CD4-positive, alpha-beta T cell (primary cell): ENCODE measurements around the gene ERCC8. TPM values are rescaled to one million over a fixed set of nuclear protein-coding genes. Genes with fewer than 3 reads are reported as not detected.

Source experiments
- ATAC-seq: fragments of 200-7000 bp; cut with Tn5 transposase; one replicate; pipeline ENCODE4 v1.10.0; 2022; ENCODE audit warnings: mild to moderate bottlenecking; ENCODE audit not compliant: poor library complexity
- CTCF ChIA-PET: fragments of 350-600 bp; sonication (Branson Sonifier 250); formaldehyde crosslinking; loops from one replicate; lab custom pipeline; 2021; ENCODE audit warnings: antibody characterized with exemption, inconsistent platforms; lab: Charles Lee
- POLR2A ChIA-PET: fragments of 350-600 bp; sonication (Branson Sonifier 250); formaldehyde crosslinking; loops from one replicate; lab custom pipeline; 2021; ENCODE audit warnings: antibody characterized with exemption, inconsistent platforms; lab: Charles Lee
- DNase-seq, 14 experiments: peaks; one replicate each; pipeline ENCODE4 v3.0.0-alpha.2; 2013 to 2020; ENCODE audit warnings: mixed read lengths in 2 of 14
- H3K27ac ChIP-seq, 2 donors: one replicate each; pipeline versions ENCODE4 v1.5.1 to v1.7.0; 2013; ENCODE audit warnings: low read length in 2 of 2, low read depth in 1 of 2, mild to moderate bottlenecking in 1 of 2
- H3K27me3 ChIP-seq, 2 experiments: 1 replicate in 1 of 2; 2 replicates in 1 of 2; pipeline versions ENCODE4 v1.6.1 to v1.7.0; 2013; ENCODE audit warnings: low read length in 2 of 2, control low read depth in 1 of 2, mild to moderate bottlenecking in 1 of 2, moderate library complexity in 1 of 2; ENCODE audit not compliant: insufficient read depth in 2 of 2, control insufficient read depth in 1 of 2
- H3K36me3 ChIP-seq: one replicate; pipeline ENCODE4 v1.6.1; 2013; ENCODE audit warnings: low read length, control low read depth; ENCODE audit not compliant: insufficient read depth
- H3K4me1 ChIP-seq: one replicate; pipeline ENCODE4 v1.6.1; 2013; ENCODE audit warnings: low read length, control low read depth; ENCODE audit not compliant: insufficient read depth
- H3K4me3 ChIP-seq: one replicate; pipeline ENCODE4 v1.5.1; 2013; ENCODE audit warnings: mild to moderate bottlenecking, low read length, moderate library complexity
- H3K9me3 ChIP-seq, 2 experiments: 1 replicate in 1 of 2; 2 replicates in 1 of 2; pipeline versions ENCODE4 v1.6.1 to v1.7.0; 2013; ENCODE audit warnings: low read length in 2 of 2, mild to moderate bottlenecking in 2 of 2, control low read depth in 1 of 2, moderate library complexity in 1 of 2; ENCODE audit not compliant: control insufficient read depth in 1 of 2, insufficient read depth in 1 of 2
- H3K27ac Mint-ChIP-seq: one replicate; pipeline ENCODE4 v1.8.0; 2020; ENCODE audit warnings: mixed read lengths
- H3K27me3 Mint-ChIP-seq: one replicate; pipeline ENCODE4 v1.8.0; 2021; ENCODE audit warnings: mixed read lengths
- H3K36me3 Mint-ChIP-seq: one replicate; pipeline ENCODE4 v1.8.0; 2021; ENCODE audit warnings: low read depth, mixed read lengths
- H3K4me1 Mint-ChIP-seq: one replicate; pipeline ENCODE4 v1.8.0; 2021; ENCODE audit warnings: low read depth, mixed read lengths
- H3K4me3 Mint-ChIP-seq: one replicate; pipeline ENCODE4 v1.8.0; 2020; ENCODE audit warnings: mild to moderate bottlenecking, mixed read lengths
- H3K9me3 Mint-ChIP-seq: one replicate; pipeline ENCODE4 v1.8.0; 2020; ENCODE audit warnings: mixed read lengths
- intact Hi-C, 2 experiments: fragments of 100-400 bp; cut with DNase I in 1 of 2; cut with micrococcal nuclease in 1 of 2; formaldehyde crosslinking; loops; one replicate each; pipeline versions ENCODE4 v1.15.1 to v1.9.0; 2023 to 2025; cut with DNase I, micrococcal nuclease
- total RNA-seq, 174 experiments: library from RNA in 2 of 174; stranded (reverse) in 2 of 174; gene quantifications; one replicate each; pipeline ENCODE4 v1.2.3 and lab custom pipeline; 2021 to 2026
- TF ChIP-seq, protein P1 (sequence below): fragments of 200-600 bp; IDR thresholded peaks from one replicate; pipeline ENCODE4 v1.8.0; 2022; ENCODE audit warnings: antibody characterized with exemption, mild to moderate bottlenecking

Gene ERCC8
- total RNA-seq, 2 experiments from 2014 or later: 2.6 to 3.7 TPM

DNA sequence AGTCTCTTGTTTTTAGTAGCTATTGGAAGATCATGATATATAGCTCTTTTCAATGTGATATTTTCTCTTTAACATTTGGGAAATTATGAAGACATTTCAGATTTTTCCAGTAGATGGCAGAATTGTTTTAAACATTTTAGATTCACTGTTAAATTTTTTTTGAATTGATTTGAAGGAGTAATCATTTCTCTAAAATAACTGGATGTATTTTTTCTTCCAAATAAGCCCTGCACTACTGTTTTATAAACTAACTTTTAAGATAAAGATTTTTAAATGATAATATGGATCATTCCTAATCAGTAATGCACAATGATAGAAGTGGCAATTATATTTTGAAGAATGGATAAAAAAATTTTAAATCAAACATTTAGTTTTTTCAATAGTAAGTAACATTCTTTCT is 14.3 kb upstream of the ERCC8 start:
- Mint-ChIP-seq H3K4me1 (peaks cover 27% of the 10 kb centered on the region), H3K9me3 (peaks cover 1% of the 10 kb centered on the region), H3K27ac (no peak overlapping the region), H3K36me3 (no peaks in the 10 kb centered on the region), H3K4me3 (no peak overlapping the region), H3K27me3 (no peaks in the 10 kb centered on the region)
- POLR2A ChIA-PET: interaction anchor here (1.4 kb wide), 1 partner anchor 14 kb away, joined by 5 read pairs; the partner anchor contains the start of genes ERCC8 and NDUFAF2
- Histone ChIP-seq H3K36me3 (no peaks in the 10 kb centered on the region), H3K27me3 (no peaks in the 10 kb centered on the region), H3K27ac (no peak overlapping the region), H3K4me3 (no peak overlapping the region), H3K9me3 (no peaks in the 10 kb centered on the region), H3K4me1 (no peaks in the 10 kb centered on the region)
- ATAC-seq (no peak), DNase-seq (peak in 3 of 14 experiments; percentile 20 to 30 (median 24))
- intact Hi-C loops: loop anchor here (2.0 to 10.0 kb wide), 2 partner anchors 700 to 1186 kb away; no protein-coding TSS in a partner anchor
- CTCF ChIA-PET: interaction anchor here (1.4 kb wide), 1 partner anchor 13 kb away, joined by 6 read pairs; no protein-coding TSS in a partner anchor
- TF ChIP-seq, protein P1, sequence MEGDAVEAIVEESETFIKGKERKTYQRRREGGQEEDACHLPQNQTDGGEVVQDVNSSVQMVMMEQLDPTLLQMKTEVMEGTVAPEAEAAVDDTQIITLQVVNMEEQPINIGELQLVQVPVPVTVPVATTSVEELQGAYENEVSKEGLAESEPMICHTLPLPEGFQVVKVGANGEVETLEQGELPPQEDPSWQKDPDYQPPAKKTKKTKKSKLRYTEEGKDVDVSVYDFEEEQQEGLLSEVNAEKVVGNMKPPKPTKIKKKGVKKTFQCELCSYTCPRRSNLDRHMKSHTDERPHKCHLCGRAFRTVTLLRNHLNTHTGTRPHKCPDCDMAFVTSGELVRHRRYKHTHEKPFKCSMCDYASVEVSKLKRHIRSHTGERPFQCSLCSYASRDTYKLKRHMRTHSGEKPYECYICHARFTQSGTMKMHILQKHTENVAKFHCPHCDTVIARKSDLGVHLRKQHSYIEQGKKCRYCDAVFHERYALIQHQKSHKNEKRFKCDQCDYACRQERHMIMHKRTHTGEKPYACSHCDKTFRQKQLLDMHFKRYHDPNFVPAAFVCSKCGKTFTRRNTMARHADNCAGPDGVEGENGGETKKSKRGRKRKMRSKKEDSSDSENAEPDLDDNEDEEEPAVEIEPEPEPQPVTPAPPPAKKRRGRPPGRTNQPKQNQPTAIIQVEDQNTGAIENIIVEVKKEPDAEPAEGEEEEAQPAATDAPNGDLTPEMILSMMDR: peak; percentile 65

DNA sequence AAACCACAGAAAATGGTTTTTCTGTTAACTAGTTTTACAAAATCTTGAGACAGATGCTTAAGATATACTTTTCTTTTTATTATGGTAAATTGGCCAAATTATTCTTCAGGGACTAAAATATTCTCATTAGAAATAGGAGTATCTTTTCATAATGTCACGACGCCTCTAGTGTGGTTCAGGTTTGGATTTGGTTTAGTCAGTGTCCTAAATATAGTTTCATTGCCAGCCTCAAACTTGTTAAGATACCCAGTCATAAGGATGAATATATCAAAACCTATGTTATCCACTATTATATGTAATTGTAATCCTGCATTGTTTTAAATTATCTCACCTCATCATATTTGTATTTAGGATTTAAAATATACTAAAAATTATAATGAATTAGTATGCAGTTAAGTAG is 13.8 kb upstream of the ERCC8 start:
- POLR2A ChIA-PET: interaction anchor here (0.9 to 1.4 kb wide), 2 partner anchors 13 to 14 kb away, joined by 3 to 5 read pairs; partner anchors contain the start of genes ERCC8 and NDUFAF2
- intact Hi-C loops: loop anchor here (2.0 to 10.0 kb wide), 2 partner anchors 700 to 1186 kb away; no protein-coding TSS in a partner anchor

DNA sequence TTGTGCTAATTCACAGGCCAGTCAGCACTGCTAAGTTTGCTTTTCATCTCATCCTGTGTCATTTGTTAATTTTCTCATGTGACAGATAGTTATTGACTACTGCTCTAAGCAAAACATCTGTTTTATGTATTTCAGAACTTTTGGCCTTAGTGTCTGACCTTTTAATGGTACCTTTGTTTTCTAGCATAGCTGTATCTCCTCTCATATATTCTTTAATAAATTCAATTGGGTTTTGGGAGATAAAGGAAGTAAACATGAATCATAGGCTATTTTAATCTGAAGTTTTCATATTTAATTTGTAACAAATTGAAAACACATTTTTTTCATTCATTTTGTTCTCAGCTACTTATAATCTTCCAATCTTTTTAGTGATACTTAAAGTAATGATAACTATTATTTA is 13.2 kb upstream of the ERCC8 start:
- Histone ChIP-seq H3K27ac (no peak overlapping the region), H3K9me3 (no peaks in the 10 kb centered on the region), H3K36me3 (no peaks in the 10 kb centered on the region), H3K27me3 (no peaks in the 10 kb centered on the region), H3K4me3 (no peak overlapping the region), H3K4me1 (no peaks in the 10 kb centered on the region)
- ChIA-PET POLR2A (interaction anchor here (0.9 kb wide), 1 partner anchor 12 kb away, joined by 3 read pairs; no protein-coding TSS in a partner anchor), CTCF (interaction anchor here (1.4 kb wide), 1 partner anchor 12 kb away, joined by 6 read pairs; no protein-coding TSS in a partner anchor)
- Mint-ChIP-seq H3K4me1 (peaks cover 27% of the 10 kb centered on the region), H3K9me3 (peaks cover 1% of the 10 kb centered on the region), H3K4me3 (no peak overlapping the region), H3K27ac (no peak overlapping the region), H3K27me3 (no peaks in the 10 kb centered on the region), H3K36me3 (no peaks in the 10 kb centered on the region)
- intact Hi-C loops: loop anchor here (2.0 to 10.0 kb wide), 2 partner anchors 701 to 1187 kb away; no protein-coding TSS in a partner anchor
- no peak for DNase-seq
- TF ChIP-seq, protein P1: no peak
- ATAC-seq: no peak

More for the DNA sequence above, 13.8 kb upstream of the ERCC8 start:
- ATAC-seq (no peak), DNase-seq (no peak)
- H3K27ac ChIP-seq: no peak overlapping the region
- Mint-ChIP-seq H3K36me3 (no peaks in the 10 kb centered on the region), H3K4me3 (no peak overlapping the region), H3K27me3 (no peaks in the 10 kb centered on the region), H3K9me3 (peaks cover 1% of the 10 kb centered on the region), H3K4me1 (peaks cover 27% of the 10 kb centered on the region), H3K27ac (no peak overlapping the region)
- H3K4me1 ChIP-seq: no peaks in the 10 kb centered on the region
- TF ChIP-seq, protein P1: no peak
- H3K4me3 ChIP-seq: no peak overlapping the region
- no peaks in the 10 kb centered on the region for H3K36me3 ChIP-seq
- CTCF ChIA-PET: interaction anchor here (1.4 kb wide), 1 partner anchor 13 kb away, joined by 6 read pairs; no protein-coding TSS in a partner anchor
- H3K9me3 ChIP-seq: no peaks in the 10 kb centered on the region
- H3K27me3 ChIP-seq: no peaks in the 10 kb centered on the region
